ENCODE results near the gene EMX1. TPM values are rescaled to one million over a fixed set of nuclear protein-coding genes. Genes with fewer than 3 reads are reported as not detected.

Gene EMX1
- total RNA-seq, result not detected
- not detected for polyA plus RNA-seq
- total RNA-seq, result 0 to 0.08 (median 0) reads per million in 6 experiments

DNA sequence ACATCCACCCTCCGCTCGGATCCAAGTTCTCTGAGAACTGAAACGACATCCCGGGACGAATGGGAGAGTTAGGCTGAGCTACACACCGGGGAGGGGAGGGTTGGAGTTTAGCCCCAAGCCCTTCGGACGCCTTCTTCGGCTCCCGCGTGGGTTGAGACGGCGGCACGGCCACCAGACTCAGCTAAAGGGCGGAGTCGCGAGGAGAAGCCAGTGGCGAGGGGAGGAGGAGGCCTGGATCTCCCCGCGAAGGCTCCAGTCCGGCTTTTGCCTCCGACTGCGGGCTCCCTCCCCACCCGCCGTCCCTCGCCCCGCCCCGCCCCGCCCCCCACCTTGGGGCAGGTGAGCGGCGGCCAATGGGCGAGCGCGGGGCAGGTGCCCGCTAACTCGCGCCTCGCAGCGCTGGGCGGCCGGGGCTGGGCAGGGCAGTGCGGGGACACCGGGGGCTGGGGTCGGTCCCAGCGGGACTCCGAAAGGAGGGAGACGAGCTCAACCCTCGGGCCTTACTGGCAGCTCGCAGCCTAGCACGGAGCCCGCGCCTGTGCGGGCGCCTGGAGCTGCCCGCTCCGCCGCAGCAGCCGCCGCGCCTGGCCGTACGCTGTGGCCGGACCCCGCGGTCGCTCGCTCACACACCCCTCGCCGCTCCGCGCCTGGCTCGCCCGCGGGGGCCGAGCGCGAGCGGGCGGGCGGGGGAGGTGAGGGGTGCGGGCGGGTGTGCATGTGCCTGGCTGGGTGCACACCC lies at the start of gene EMX1:
Gene EMX1, plus strand, starts transcription at position 382 of the 739 bp plus-strand sequence. Its CDS starts 334 bp downstream, at position 716.
- Mint-ChIP-seq H3K27me3 (peaks cover 44 to 89% (median 61%) of the 10 kb centered on the region in 5 donors), H3K9me3 (no peaks in the 10 kb centered on the region), H3K4me3 (peak within 1 kb of the TSS; percentile 74 to 88 (median 83)), H3K27ac (peak within 1 kb of the TSS in 1 of 10 donors; percentile 75), H3K36me3 (peaks cover 0 to 3% (median 0%) of the 10 kb centered on the region in 3 donors), H3K4me1 (peaks cover 24 to 43% (median 34%) of the 10 kb centered on the region in 4 donors)
- DNase-seq (peak in 7 of 10 donors; percentile 10 to 51 (median 38)), ATAC-seq (peak; percentile 47 to 60)
- POLR2A ChIA-PET, result interaction anchor here (0.6 kb wide), 1 partner anchor 136 kb away, joined by 3 read pairs; no protein-coding TSS in a partner anchor

DNA sequence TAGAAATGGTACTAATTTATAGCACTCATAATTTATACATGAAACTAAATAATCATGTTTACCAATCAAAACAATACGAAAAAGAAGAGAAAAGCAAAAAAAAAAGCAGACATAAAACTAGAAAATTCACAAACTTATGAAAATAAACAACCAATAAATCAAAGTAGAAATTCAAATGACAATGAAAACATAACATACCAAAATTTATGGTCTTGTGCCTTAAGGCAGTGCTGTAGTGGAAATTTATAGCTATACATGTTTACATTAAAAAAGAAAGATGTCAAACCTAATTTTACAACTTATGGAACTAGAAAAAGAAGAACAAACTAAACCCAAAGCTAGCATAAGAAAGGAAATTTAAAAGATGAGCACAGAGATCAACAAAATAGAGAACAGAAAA lies 46.3 kb upstream of the EMX1 start:
- no peak for DNase-seq
- Mint-ChIP-seq H3K36me3 (peaks cover 0 to 12% (median 0%) of the 10 kb centered on the region in 3 donors), H3K4me3 (no peak overlapping the region), H3K27me3 (peaks cover 15 to 56% (median 31%) of the 10 kb centered on the region in 5 donors), H3K9me3 (peaks cover 0 to 16% (median 8%) of the 10 kb centered on the region in 9 donors), H3K27ac (no peak overlapping the region), H3K4me1 (no peaks in the 10 kb centered on the region)
- no peak for ATAC-seq
- POLR2A ChIA-PET, result no interaction called here

DNA sequence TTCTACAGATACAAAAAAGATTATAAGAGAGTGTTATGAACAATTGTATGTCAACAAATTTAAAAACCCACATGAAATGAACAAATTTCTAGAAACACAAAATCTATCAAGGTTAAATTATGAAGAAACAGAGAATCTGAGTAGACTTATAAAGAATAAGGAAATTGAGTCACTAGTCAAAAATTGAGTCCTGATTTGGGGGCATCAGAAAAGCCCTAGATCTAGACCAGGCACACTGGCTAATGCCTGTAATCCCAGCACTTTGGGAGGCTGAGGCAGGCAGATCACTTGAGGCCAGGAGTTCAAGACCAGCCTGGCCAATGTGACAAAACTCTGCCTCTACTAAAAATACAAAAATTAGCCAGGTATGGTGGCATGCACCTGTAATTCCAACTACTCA lies 45.4 kb upstream of the EMX1 start:
- peaks cover 0 to 16% (median 8%) of the 10 kb centered on the region in 9 donors for H3K9me3 Mint-ChIP-seq
- H3K27ac Mint-ChIP-seq, result no peak overlapping the region
- POLR2A ChIA-PET, result no interaction called here
- peaks cover 0 to 12% (median 0%) of the 10 kb centered on the region in 3 donors for H3K36me3 Mint-ChIP-seq
- ATAC-seq, result no peak
- H3K4me3 Mint-ChIP-seq, result no peak overlapping the region
- peaks cover 14 to 54% (median 22%) of the 10 kb centered on the region in 5 donors for H3K27me3 Mint-ChIP-seq
- no peaks in the 10 kb centered on the region for H3K4me1 Mint-ChIP-seq
- DNase-seq, result no peak

DNA sequence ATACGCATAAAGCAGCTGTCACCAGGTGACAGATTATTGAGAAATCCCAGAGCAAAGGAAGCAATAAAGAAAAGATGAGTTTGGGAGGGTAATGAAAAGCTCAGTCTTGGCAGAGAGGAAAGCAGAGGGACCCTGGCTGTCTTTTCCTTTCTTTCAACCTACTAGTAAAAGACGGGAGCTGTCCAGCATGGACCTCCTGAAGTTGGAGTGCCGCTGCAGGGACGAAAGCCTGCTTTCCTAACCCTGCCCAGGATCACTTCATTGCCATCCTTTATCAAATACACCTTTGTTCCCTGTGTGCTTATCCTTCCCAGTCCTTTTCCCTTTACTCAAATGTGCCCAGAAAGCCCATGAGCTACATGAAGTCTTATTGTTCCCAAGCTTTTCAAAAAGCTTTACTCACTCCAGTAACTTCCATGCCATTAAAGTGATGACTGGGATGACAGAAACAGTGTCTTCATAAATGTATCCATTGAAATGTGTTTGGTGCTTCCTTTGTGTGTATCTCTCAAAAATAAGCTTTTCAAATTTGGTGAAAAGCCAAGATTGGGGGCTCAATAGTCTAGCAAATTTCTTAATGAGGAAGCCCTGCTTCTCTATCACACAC lies 33.9 kb upstream of the EMX1 start:
- Mint-ChIP-seq H3K27me3 (peaks cover 44 to 67% (median 56%) of the 10 kb centered on the region in 5 donors), H3K4me1 (peaks cover 0 to 10% (median 7%) of the 10 kb centered on the region in 4 donors), H3K4me3 (no peak overlapping the region), H3K36me3 (peaks cover 0 to 6% (median 0%) of the 10 kb centered on the region in 3 donors), H3K27ac (no peak overlapping the region), H3K9me3 (peaks cover 0 to 2% (median 0%) of the 10 kb centered on the region in 9 donors)
- POLR2A ChIA-PET, result no interaction called here
- no peak for DNase-seq
- no peak for ATAC-seq

DNA sequence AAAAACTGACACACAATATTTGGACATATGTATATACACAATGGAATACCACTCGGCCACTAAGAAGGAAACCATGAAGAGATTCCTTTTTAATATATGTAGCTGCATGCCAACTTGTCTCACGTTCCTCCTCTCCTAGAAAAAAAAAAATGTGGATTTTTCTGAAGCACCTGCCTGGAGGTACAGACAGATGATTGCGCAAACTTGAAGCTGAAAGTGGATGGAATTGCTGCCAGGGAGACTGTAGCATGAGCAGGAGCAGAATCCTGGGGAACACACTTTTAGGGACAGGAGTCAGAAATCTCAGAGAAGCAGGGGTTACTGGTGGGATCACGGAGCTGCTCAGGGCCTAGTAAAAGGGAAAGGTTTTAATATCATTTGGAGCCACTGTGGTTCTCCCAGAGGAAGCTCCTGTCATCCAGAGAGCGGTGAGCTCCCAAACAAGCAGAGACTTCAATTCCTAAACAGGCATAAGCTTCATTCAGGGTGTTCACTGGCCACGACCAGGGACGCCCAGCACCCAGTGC lies 30.8 kb upstream of the EMX1 start:
- Mint-ChIP-seq H3K4me1 (peaks cover 0 to 13% (median 8%) of the 10 kb centered on the region in 4 donors), H3K27ac (peak overlapping the region in 2 of 10 donors; percentile 54 to 76), H3K9me3 (peaks cover 0 to 2% (median 0%) of the 10 kb centered on the region in 9 donors), H3K36me3 (peaks cover 0 to 6% (median 0%) of the 10 kb centered on the region in 3 donors), H3K27me3 (peaks cover 50 to 86% (median 64%) of the 10 kb centered on the region in 5 donors), H3K4me3 (peak overlapping the region; percentile 69 to 85 (median 80))
- POLR2A ChIA-PET, result no interaction called here
- no peak for DNase-seq
- ATAC-seq, result no peak

DNA sequence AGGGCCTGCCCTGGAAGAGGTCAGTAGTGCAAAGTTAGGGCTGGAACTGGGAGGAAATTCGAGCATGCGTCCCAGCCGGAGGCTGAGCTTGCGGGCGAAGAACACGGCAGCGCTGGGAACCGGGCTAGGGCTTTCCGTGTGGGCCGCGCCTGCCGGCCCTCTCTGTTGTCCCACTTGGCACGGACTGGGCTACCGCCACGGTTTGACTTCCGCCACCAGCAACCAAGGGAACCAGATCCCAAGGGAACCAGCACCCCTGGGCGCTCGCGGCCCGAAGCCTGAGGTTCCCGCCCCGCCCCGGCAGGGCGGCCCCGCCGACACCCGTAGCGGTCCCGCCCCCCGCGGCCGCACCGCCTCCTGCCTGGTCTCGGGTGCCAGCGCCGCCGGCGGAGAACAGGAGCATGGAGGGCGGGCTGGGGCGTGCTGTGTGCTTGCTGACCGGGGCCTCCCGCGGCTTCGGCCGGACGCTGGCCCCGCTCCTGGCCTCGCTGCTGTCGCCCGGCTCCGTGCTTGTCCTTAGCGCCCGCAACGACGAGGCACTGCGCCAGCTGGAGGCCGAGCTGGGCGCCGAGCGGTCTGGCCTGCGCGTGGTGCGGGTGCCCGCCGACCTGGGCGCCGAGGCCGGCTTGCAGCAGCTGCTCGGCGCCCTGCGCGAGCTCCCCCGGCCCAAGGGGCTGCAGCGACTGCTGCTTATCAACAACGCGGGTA lies 30.1 kb upstream of the EMX1 start, which contains the start of gene SPR:
Gene SPR, plus strand, starts transcription at position 377 of the 708 bp plus-strand sequence. Its CDS starts 25 bp downstream, at position 402.
- ATAC-seq (peak; percentile 91 to 93), DNase-seq (peak in 8 of 10 donors; percentile 24 to 53 (median 40))
- POLR2A ChIA-PET, result no interaction called here
- H3K9me3 Mint-ChIP-seq, result peaks cover 0 to 2% (median 0%) of the 10 kb centered on the region in 9 donors
- H3K27me3 Mint-ChIP-seq, result peaks cover 50 to 86% (median 60%) of the 10 kb centered on the region in 5 donors
- peak within 1 kb of the TSS in 2 of 10 donors; percentile 54 to 76 for H3K27ac Mint-ChIP-seq
- H3K4me1 Mint-ChIP-seq, result peaks cover 0 to 13% (median 8%) of the 10 kb centered on the region in 4 donors
- H3K4me3 Mint-ChIP-seq, result peak within 1 kb of the TSS; percentile 74 to 86 (median 83)
- peaks cover 0 to under 1% (median 0%) of the 10 kb centered on the region in 3 donors for H3K36me3 Mint-ChIP-seq

DNA sequence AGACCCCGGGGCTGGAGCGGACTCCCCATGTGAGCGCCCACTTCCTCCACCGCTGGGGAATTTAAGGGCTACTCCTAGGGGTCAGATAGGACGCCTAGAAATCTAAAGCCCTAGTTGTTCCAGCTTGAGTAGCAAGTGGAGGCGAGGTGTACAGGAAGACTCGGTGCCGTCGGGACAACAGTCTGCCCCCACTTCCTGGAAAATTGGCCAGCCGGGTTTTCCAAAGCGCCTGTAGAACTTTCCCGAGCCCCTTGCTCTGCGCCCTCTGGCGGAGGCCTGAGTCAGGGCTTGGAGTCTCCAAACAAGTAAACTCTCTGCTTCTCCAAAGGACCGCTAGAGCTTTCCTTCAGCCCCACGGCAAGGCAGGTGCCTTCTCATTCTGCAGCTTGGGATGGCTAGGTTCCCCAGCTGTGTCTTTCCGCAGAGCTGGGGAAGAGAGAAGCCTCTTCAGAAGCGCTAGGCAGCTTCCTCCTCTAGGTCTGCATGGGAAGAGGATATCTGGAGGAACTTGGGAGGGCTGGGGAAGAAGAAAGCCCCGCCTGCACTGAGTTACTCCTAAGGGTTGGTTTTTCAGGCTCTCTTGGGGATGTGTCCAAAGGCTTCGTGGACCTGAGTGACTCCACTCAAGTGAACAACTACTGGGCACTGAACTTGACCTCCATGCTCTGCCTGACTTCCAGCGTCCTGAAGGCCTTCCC lies 29.4 kb upstream of the EMX1 start:
- peaks cover 0 to 13% (median 8%) of the 10 kb centered on the region in 4 donors for H3K4me1 Mint-ChIP-seq
- ATAC-seq (peak; percentile 50 to 54), DNase-seq (peak in 8 of 10 donors; percentile 23 to 73 (median 36))
- H3K27ac Mint-ChIP-seq, result no peak overlapping the region
- no peaks in the 10 kb centered on the region for H3K36me3 Mint-ChIP-seq
- POLR2A ChIA-PET, result no interaction called here
- H3K27me3 Mint-ChIP-seq, result peaks cover 46 to 82% (median 57%) of the 10 kb centered on the region in 5 donors
- H3K9me3 Mint-ChIP-seq, result peaks cover 0 to 2% (median 0%) of the 10 kb centered on the region in 9 donors
- peak overlapping the region; percentile 74 to 86 (median 81) for H3K4me3 Mint-ChIP-seq

DNA sequence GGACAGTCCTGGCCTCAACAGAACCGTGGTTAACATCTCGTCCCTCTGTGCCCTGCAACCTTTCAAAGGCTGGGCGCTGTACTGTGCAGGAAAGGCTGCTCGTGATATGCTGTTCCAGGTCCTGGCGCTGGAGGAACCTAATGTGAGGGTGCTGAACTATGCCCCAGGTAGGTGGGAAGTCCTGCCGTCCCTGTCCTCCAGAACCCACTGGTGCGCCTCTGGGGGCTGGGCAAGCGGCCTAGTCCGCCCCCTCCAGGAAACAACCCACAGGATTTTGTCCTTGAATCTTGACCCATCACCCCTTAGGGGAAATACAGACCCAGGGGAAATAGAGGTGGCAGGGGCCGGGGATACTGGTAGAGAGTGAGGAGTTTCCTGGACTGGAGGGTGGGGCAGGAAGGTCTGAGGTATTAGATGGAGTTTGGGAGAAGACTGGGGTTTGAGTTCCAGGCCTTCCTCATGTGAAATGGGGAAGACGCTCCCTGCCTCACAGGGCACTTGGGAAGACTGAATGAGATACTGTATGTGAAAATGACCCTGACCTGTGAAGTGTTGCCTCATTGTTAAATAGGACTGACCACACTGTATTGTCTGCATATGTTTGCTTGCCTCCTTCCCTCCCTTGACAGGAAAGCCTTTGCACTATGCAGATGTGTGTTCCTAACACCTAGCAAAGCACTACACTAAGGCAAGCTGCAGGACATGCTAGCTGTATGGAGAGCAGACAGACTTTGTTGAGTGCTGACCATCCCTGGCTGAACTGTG lies 28.7 kb upstream of the EMX1 start:
- Mint-ChIP-seq H3K9me3 (no peaks in the 10 kb centered on the region), H3K4me3 (peak overlapping the region in 6 of 10 donors; percentile 5 to 84 (median 76)), H3K27ac (no peak overlapping the region), H3K4me1 (peaks cover 0 to 13% (median 8%) of the 10 kb centered on the region in 4 donors), H3K27me3 (peaks cover 42 to 81% (median 49%) of the 10 kb centered on the region in 5 donors), H3K36me3 (no peaks in the 10 kb centered on the region)
- DNase-seq, result no peak
- no peak for ATAC-seq
- POLR2A ChIA-PET, result no interaction called here

DNA sequence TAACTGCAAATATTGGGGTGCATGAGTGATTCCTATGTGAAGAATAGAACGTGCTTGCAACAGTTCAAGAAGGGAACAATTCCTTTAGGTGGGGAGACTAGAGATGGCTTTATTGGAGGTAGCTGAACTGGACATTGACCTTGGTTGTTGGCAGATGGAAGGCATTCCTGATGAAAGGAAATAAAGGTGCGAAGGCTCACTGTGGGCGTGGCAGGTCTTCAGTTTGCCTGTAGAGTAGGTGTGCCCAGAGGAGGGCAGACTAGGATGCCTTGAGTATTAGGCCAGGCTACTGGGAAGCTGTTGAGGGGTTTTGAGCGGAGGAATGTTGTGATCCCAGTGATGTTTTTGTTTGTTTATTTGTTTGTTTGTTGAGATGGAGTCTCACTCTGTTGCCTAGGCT lies 27.3 kb upstream of the EMX1 start:
- ATAC-seq, result no peak
- Mint-ChIP-seq H3K9me3 (no peaks in the 10 kb centered on the region), H3K27me3 (peaks cover 33 to 85% (median 45%) of the 10 kb centered on the region in 5 donors), H3K4me1 (peaks cover 0 to 13% (median 8%) of the 10 kb centered on the region in 4 donors), H3K27ac (no peak overlapping the region), H3K4me3 (no peak overlapping the region), H3K36me3 (no peaks in the 10 kb centered on the region)
- POLR2A ChIA-PET, result no interaction called here
- DNase-seq, result no peak

DNA sequence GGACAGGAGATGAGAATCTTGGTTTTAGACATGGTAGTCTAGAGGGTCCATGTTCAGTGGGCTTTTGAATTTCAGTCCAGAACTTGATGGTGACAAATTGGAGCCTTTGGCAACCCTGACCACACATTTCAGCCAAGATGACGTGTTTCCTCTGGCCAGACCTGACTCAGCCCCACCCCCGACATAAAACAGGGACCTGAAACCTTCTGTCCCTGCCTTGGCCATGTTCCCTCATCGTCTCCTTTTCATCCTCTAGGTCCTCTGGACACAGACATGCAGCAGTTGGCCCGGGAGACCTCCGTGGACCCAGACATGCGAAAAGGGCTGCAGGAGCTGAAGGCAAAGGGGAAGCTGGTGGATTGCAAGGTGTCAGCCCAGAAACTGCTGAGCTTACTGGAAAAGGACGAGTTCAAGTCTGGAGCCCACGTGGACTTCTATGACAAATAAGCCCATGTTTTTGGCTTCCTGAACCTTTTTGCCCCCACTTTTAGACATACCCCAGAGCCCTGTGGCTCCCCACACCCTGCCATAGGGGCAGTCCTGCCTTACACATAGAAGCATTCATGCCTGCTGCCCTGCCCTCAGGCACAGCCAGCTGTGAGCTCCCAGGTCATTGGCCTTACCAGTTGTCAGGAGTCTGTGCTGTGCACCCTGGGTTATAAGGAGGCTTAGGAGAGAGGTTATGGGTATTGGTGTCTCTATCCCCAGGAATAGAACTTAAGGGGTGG lies 26.1 kb upstream of the EMX1 start:
- Mint-ChIP-seq H3K27me3 (peaks cover 28 to 85% (median 54%) of the 10 kb centered on the region in 5 donors), H3K4me1 (peaks cover 5 to 16% (median 13%) of the 10 kb centered on the region in 4 donors), H3K4me3 (no peak overlapping the region), H3K9me3 (no peaks in the 10 kb centered on the region), H3K36me3 (no peaks in the 10 kb centered on the region), H3K27ac (peak overlapping the region in 1 of 10 donors; percentile 19)
- POLR2A ChIA-PET, result no interaction called here
- no peak for ATAC-seq
- no peak for DNase-seq
